Fibroblast of villous mesenchyme (primary cell): ENCODE measurements around the gene HADH. TPM values are rescaled to one million over a fixed set of nuclear protein-coding genes. Genes with fewer than 3 reads are reported as not detected.

Experiments used
- DNase-seq: peaks from one replicate; pipeline ENCODE4 v3.0.0-alpha.2; 2010; ENCODE audit warnings: low read depth
- H3K4me3 ChIP-seq: 2 replicates; pipeline ENCODE4 v1.5.1; 2011; ENCODE audit warnings: low read depth, mild to moderate bottlenecking, low read length
- CTCF ChIP-seq: IDR thresholded peaks from 2 replicates; pipeline ENCODE4 v1.5.1; 2012; ENCODE audit warnings: low read depth, mild to moderate bottlenecking, low read length; ENCODE audit not compliant: insufficient read depth
- total RNA-seq: library from RNA; depleted of rRNA; stranded (reverse); fragments of >200 nt; gene quantifications from 2 replicates; pipeline ENCODE4 v1.2.3, GENCODE V29; 2012

HADH gene
- total RNA-seq, 1 donor: 11.2 TPM

DNA sequence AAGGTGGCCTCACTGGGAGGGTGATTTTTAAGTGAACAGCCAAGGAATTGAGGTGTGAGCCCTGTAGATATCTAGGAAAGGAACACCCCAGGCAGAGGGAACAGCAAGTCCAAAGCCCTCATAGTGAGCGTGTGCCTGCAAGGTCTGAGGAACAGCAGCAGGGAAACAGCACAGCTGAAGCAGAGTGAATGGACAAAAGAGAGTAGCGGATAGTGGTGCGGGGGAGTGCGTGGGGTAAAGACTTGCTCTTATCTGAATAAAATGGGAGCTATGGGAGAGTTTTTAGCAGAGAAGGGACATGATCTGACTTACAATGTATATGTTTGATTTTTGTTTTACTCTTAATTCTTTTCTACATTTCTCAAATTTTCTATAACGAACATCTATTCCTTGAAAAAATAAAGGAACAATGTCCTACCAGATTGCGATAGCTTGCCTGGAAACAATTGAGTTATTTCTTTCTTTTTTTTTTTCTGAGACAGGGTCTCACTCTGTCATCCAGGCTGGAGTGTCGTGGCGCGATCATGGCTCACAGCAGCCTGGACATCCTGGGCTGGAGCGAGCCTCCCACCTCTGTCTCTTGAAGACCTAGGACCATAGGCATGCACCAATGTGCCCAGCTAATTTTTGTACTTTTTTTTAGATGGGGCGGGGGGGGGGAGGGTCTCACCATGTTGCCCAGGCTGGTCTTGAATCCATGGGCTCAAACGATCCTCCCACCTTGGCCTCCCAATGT, 19.5 kb upstream of the HADH start:
- TF ChIP-seq CTCF: no peak
- no peak overlapping the region for H3K4me3 ChIP-seq
- DNase-seq: no peak

GRCh38 chr4:107972605-107973004, 17.1 kb upstream of the HADH start:
- TF ChIP-seq CTCF: no peak
- DNase-seq: no peak
- no peak overlapping the region for H3K4me3 ChIP-seq

DNA sequence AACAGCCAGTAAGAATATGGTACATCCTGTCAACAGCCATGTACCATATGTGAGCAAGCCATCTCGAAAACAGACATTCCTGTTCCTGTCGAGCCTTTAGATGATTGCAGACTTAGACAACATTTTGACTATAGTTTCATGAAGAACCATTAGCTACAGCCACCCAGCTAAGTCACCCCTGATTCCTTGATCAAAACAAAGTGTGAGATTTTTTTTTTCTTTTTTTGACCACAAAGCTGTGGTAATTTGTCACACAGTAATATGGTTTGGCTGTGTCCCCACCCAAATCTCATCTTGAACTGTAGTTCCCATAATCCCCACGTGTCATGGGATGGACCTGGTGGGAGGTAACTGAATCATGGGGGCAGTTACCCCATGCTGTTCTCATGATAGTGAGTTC, 15.2 kb upstream of the HADH start:
- no peak for DNase-seq
- H3K4me3 ChIP-seq: no peak overlapping the region
- TF ChIP-seq CTCF: no peak

DNA sequence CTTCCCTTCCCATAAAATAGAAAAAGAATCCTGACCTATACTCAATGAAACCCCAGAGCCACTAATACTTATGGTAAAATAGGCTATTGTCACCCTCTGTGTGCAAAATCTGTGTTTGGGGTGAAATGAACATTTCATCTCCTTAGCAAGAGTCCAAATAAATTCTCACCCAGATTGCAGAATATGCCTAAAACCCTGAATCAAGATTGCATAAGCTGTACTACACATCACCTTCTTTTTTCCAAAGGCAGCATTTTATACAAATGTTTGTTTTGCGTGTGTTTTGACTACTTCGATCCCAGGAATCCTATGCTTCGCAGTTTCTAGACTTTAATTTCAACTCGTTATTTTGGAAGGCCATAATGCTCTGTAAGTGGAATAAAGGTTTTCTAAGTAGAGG, 12.2 kb upstream of the HADH start:
- DNase-seq: no peak
- no peak for TF ChIP-seq CTCF
- no peak overlapping the region for H3K4me3 ChIP-seq

DNA sequence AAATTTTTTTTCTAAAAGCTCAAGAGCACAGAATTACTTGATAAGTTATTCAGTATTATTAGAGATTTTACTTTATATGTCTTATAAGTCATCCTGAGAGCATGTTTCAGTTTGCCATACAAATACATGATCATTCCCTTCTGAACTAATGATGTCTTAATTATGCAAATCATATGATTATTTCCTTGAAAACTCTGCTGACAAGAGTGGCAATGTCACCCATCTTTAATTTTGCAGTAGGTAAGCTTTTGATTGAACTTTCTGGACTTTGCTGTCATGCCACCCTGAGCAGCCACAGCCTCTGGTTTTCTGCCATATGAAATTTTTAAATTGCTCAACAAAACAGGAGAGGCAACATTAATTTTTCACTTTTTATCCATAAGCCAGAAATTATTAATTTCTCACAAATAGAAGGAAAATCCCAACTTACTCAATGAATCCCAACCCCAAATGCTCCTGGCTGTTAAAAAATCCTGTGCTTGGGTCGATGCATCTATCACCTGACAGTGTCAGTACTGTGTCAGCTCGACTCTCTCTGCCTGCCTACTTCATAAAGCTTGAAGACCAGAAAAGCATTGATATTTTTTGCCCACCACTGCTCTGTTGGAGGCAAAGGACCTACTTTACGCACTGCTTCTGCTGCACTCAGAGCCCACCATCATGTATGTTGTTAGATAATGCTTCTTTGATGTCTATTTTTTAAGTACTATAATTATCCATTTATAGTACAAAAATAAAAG, 11.6 kb upstream of the HADH start:
- no peak for DNase-seq
- no peak overlapping the region for H3K4me3 ChIP-seq
- TF ChIP-seq CTCF: no peak

- no peak for TF ChIP-seq CTCF
- H3K4me3 ChIP-seq: no peak overlapping the region
- no peak for DNase-seq
These were observed 10.8 kb upstream of the HADH start for GRCh38 chr4:107978716-107979451.
